Ramos (cell line): ENCODE data around the gene RPL14.

Source experiments
- in situ Hi-C: fragments of 300-500 bp; cut with MboI; formaldehyde crosslinking; loops from one replicate; pipeline ENCODE4 v1.14.3; 2022; ENCODE audit warnings: low sequenced_read_pairs; ENCODE audit not compliant: unreplicated experiment

Gene RPL14

GRCh38 chr3:40460481-40460880 lies 3.3 kb downstream of the RPL14 start:
- in situ Hi-C loops = loop anchor here (25.0 kb wide), 1 partner anchor 1048 kb away; the partner anchor contains the start of gene RPSA

- in situ Hi-C loops = loop anchor here (25.0 kb wide), 1 partner anchor 1049 kb away; the partner anchor contains the start of gene RPSA
Measured at GRCh38 chr3:40461161-40461560, 4.0 kb downstream of the RPL14 start.

- in situ Hi-C loops = loop anchor here (25.0 kb wide), 1 partner anchor 1051 kb away; the partner anchor contains the start of gene RPSA
Measured at GRCh38 chr3:40462838-40463237, 5.7 kb downstream of the RPL14 start.

- in situ Hi-C loops = loop anchor here (25.0 kb wide), 1 partner anchor 1051 kb away; the partner anchor contains the start of gene RPSA
Measured at GRCh38 chr3:40463579-40463978, 6.4 kb downstream of the RPL14 start.

- in situ Hi-C loops = loop anchor here (25.0 kb wide), 1 partner anchor 1052 kb away; the partner anchor contains the start of gene RPSA
Measured at GRCh38 chr3:40464339-40465110, 7.4 kb downstream of the RPL14 start.

GRCh38 chr3:40465111-40465407 lies 7.9 kb downstream of the RPL14 start:
- in situ Hi-C loops = loop anchor here (25.0 kb wide), 1 partner anchor 1053 kb away; the partner anchor contains the start of gene RPSA

GRCh38 chr3:40465456-40465855 lies 8.3 kb downstream of the RPL14 start:
- in situ Hi-C loops = loop anchor here (25.0 kb wide), 1 partner anchor 1053 kb away; the partner anchor contains the start of gene RPSA

GRCh38 chr3:40468018-40468417 lies 10.9 kb downstream of the RPL14 start:
- in situ Hi-C loops = loop anchor here (25.0 kb wide), 1 partner anchor 1056 kb away; the partner anchor contains the start of gene RPSA

GRCh38 chr3:40470701-40471100 lies 13.6 kb downstream of the RPL14 start:
- in situ Hi-C loops = loop anchor here (25.0 kb wide), 1 partner anchor 1058 kb away; the partner anchor contains the start of gene RPSA

- in situ Hi-C loops = no loop called here
Measured at GRCh38 chr3:40476478-40477470, 19.6 kb downstream of the RPL14 start, which contains the start of gene ZNF619. ZNF619 (plus strand) TSS chr3:40477122; CDS start chr3:40477980, 858 bp downstream.

- in situ Hi-C loops = no loop called here
Measured at GRCh38 chr3:40477666-40478065, 20.5 kb downstream of the RPL14 start.

GRCh38 chr3:40487172-40487571 lies 30.0 kb downstream of the RPL14 start:
- in situ Hi-C loops = no loop called here

- in situ Hi-C loops = no loop called here
Measured at GRCh38 chr3:40490916-40491315, 33.8 kb downstream of the RPL14 start.

GRCh38 chr3:40494698-40495097 lies 37.6 kb downstream of the RPL14 start:
- in situ Hi-C loops = no loop called here

- in situ Hi-C loops = no loop called here
Measured at GRCh38 chr3:40497288-40497687, 40.1 kb downstream of the RPL14 start.

- in situ Hi-C loops = no loop called here
Measured at GRCh38 chr3:40499952-40500351, 42.8 kb downstream of the RPL14 start.

- in situ Hi-C loops = no loop called here
Measured at GRCh38 chr3:40502034-40502433, 44.9 kb downstream of the RPL14 start.

GRCh38 chr3:40504636-40505430 lies 47.7 kb downstream of the RPL14 start:
- in situ Hi-C loops = no loop called here

GRCh38 chr3:40505599-40506462 lies 48.7 kb downstream of the RPL14 start, which contains the start of gene ZNF620:
ZNF620 (plus strand) TSS chr3:40506039; CDS start chr3:40506353, 314 bp downstream.
- in situ Hi-C loops = no loop called here
